HG03565 (cell line): ENCODE data around the gene TAOK3.

Source experiments
- ATAC-seq: cut with Tn5 transposase; IDR thresholded peaks from one replicate; pipeline ENCODE4 v1.9.1; 2021; ENCODE audit warnings: mild to moderate bottlenecking, moderate library complexity; ENCODE audit not compliant: unreplicated experiment

The TAOK3 gene

GRCh38 chr12:118102609-118103008 lies 270.1 kb downstream of the TAOK3 start:
- ATAC-seq: no peak

GRCh38 chr12:118102070-118102469 lies 270.6 kb downstream of the TAOK3 start:
- ATAC-seq: no peak

- ATAC-seq: no peak
Measured at GRCh38 chr12:118101051-118101450, 271.7 kb downstream of the TAOK3 start.
